K562 (cell line): Measurements from ENCODE around the gene TMEM158. TPM values are rescaled to one million over a fixed set of nuclear protein-coding genes. Genes with fewer than 3 reads are reported as not detected.

Source experiments
- ATAC-seq: fragments of 200-7000 bp; cut with Tn5 transposase; 3 replicates; pipeline ENCODE4 v1.9.1; 2020; ENCODE audit warnings: moderate library complexity
- BruUV-seq: library from RNA; stranded (reverse); fragments of 400-500 nt; replicated peaks from 2 replicates; lab custom pipeline; 2021; lab: Mats Ljungman, UMichigan
- CTCF ChIA-PET: fragments of 300-600 bp; formaldehyde crosslinking; extraction: SDS; loops from one replicate; lab custom pipeline; 2021; ENCODE audit warnings: low intra/inter-chr PET ratio; lab: Yijun Ruan, JAX
- POLR2A ChIA-PET: fragments of 300-600, 350-650 bp; sonication (Branson Sonifier 250); formaldehyde crosslinking; extraction: SDS; loops from one replicate; lab custom pipeline; 2021; ENCODE audit warnings: antibody characterized with exemption, inconsistent platforms; lab: Yijun Ruan, JAX
- DNase-seq, 4 experiments: peaks; one replicate each; pipeline versions ENCODE4 v3.0.0 to v3.0.0-alpha.2; 2011 to 2018; ENCODE audit warnings: low spot score in 3 of 4, mixed read lengths in 3 of 4; ENCODE audit errors: extremely low read depth in 1 of 4
- FAIRE-seq: peaks from 2 replicates; lab custom pipeline; 2011; peaks lifted over from hg19 to GRCh38; lab: Jason Lieb, UNC
- H2AFZ ChIP-seq: 2 replicates; pipeline ENCODE4 v1.6.0; 2011; ENCODE audit warnings: low read depth, low read length, control low read depth, inconsistent platforms
- H3K27ac ChIP-seq: fragments of 200-600 bp; 3 replicates; pipeline ENCODE4 v1.8.0; 2011; ENCODE audit warnings: low read depth, mild to moderate bottlenecking, control low read depth, inconsistent platforms, low read length, moderate library complexity, mixed read lengths; ENCODE audit errors: extremely low read depth
- H3K27me3 ChIP-seq, 2 experiments: fragments of 300-600 bp in 1 of 2; 2 replicates in 1 of 2; 3 replicates in 1 of 2; pipeline versions ENCODE4 v1.6.0 to v1.8.0; 2011; ENCODE audit warnings: inconsistent platforms in 2 of 2, low read length in 2 of 2, mild to moderate bottlenecking in 1 of 2, mixed read lengths in 1 of 2, moderate library complexity in 1 of 2; ENCODE audit not compliant: control insufficient read depth in 2 of 2, insufficient read depth in 2 of 2
- H3K36me3 ChIP-seq: fragments of 300-600 bp; 3 replicates; pipeline ENCODE4 v1.8.0; 2011; ENCODE audit warnings: mild to moderate bottlenecking, low read length, inconsistent platforms; ENCODE audit not compliant: control insufficient read depth, insufficient read depth
- H3K4me1 ChIP-seq, 2 experiments: fragments of 200-600 bp in 1 of 2; replicated peaks in 1 of 2; 2 replicates in 1 of 2; 3 replicates in 1 of 2; pipeline versions ENCODE4 v1.5.1 to v1.8.0; 2011; ENCODE audit warnings: inconsistent platforms in 2 of 2, low read length in 2 of 2, mild to moderate bottlenecking in 1 of 2, mixed read lengths in 1 of 2, moderate library complexity in 1 of 2; ENCODE audit not compliant: control insufficient read depth in 2 of 2, insufficient read depth in 2 of 2
- H3K4me2 ChIP-seq: 2 replicates; pipeline ENCODE4 v1.6.1; 2011; ENCODE audit warnings: low read length, control low read depth, inconsistent platforms, mixed read lengths; ENCODE audit not compliant: insufficient read depth
- H3K4me3 ChIP-seq: fragments of 200-600 bp; sonication (generic), shearing (Covaris generic); 2 replicates; pipeline ENCODE4 v1.5.1; 2016; ENCODE audit warnings: control low read depth, inconsistent platforms
- H3K79me2 ChIP-seq: fragments of 200-600 bp; 3 replicates; pipeline ENCODE4 v1.8.0; 2011; ENCODE audit warnings: low read length, inconsistent platforms; ENCODE audit not compliant: control insufficient read depth, insufficient read depth
- H3K9ac ChIP-seq, 2 experiments: 2 replicates each; pipeline versions ENCODE4 v1.6.0 to v1.6.1; 2011; ENCODE audit warnings: low read depth in 2 of 2, low read length in 2 of 2, control low read depth in 1 of 2, inconsistent platforms in 1 of 2, mild to moderate bottlenecking in 1 of 2, mixed read lengths in 1 of 2; ENCODE audit not compliant: insufficient read depth in 1 of 2
- H3K9me1 ChIP-seq: one replicate; pipeline ENCODE4 v1.6.0; 2011; ENCODE audit warnings: inconsistent platforms, mild to moderate bottlenecking, low read length, moderate library complexity; ENCODE audit not compliant: control insufficient read depth, insufficient read depth
- H3K9me3 ChIP-seq: replicated peaks from 2 replicates; pipeline ENCODE4 v1.5.1; 2011; ENCODE audit warnings: low read depth, low read length, inconsistent platforms; ENCODE audit not compliant: control insufficient read depth, insufficient read depth
- H4K20me1 ChIP-seq: replicated peaks from 2 replicates; pipeline ENCODE4 v1.6.1; 2011; ENCODE audit warnings: low read length, inconsistent platforms, mixed read lengths; ENCODE audit not compliant: control insufficient read depth, insufficient read depth
- BCOR ChIP-seq: fragments of 450-650 bp; IDR thresholded peaks from 2 replicates; pipeline ENCODE4 v1.6.1; 2016
- CEBPB ChIP-seq: fragments of 450-650 bp; IDR thresholded peaks from 2 replicates; pipeline ENCODE4 v1.6.1; 2016; ENCODE audit warnings: missing genetic modification characterization, missing compliant biosample characterization
- CREBBP ChIP-seq: IDR thresholded peaks from one replicate; pipeline ENCODE4 v1.6.1; 2012; ENCODE audit warnings: low read depth, mild to moderate bottlenecking, control low read depth, inconsistent platforms, low read length
- FOXJ3 ChIP-seq: sonication (generic); formaldehyde crosslinking; IDR thresholded peaks from 2 replicates; pipeline ENCODE4 v1.4.0; 2020; ENCODE audit warnings: mild to moderate bottlenecking, missing genetic modification reagents
- HMG20B ChIP-seq: fragments of 250-450 bp; sonication (Bioruptor Pico); IDR thresholded peaks from 2 replicates; pipeline ENCODE4 v1.5.0; 2021; ENCODE audit warnings: mild to moderate bottlenecking
- HNRNPH1 ChIP-seq: fragments of 200-400 bp; formaldehyde crosslinking; optimal IDR thresholded peaks from 2 replicates; pipeline ENCODE3; 2017; ENCODE audit warnings: low read depth, mild to moderate bottlenecking, low read length, moderate library complexity
- KAT7 ChIP-seq: sonication (generic); formaldehyde crosslinking; IDR thresholded peaks from 2 replicates; pipeline ENCODE4 v1.8.0; 2022; ENCODE audit warnings: missing genetic modification reagents, mild to moderate bottlenecking, borderline replicate concordance
- LCOR ChIP-seq: sonication (generic); formaldehyde crosslinking; IDR thresholded peaks from 2 replicates; pipeline ENCODE4 v1.8.0; 2022; ENCODE audit warnings: mild to moderate bottlenecking, missing genetic modification reagents
- NCOA4 ChIP-seq: fragments of 450-650 bp; IDR thresholded peaks from 2 replicates; pipeline ENCODE4 v1.6.1; 2018; ENCODE audit warnings: mild to moderate bottlenecking; ENCODE audit not compliant: partially characterized antibody
- NR1H2 ChIP-seq: sonication (generic); formaldehyde crosslinking; IDR thresholded peaks from 2 replicates; pipeline ENCODE4 v1.4.0; 2020; ENCODE audit warnings: mild to moderate bottlenecking, missing genetic modification reagents
- PCBP2 ChIP-seq: fragments of 200-400 bp; formaldehyde crosslinking; IDR thresholded peaks from 2 replicates; pipeline ENCODE4 v1.6.1; 2018; ENCODE audit warnings: low read length, low read depth, mild to moderate bottlenecking, moderate library complexity; ENCODE audit not compliant: poor library complexity, severe bottlenecking
- RBFOX2 ChIP-seq: fragments of 200-400 bp; formaldehyde crosslinking; IDR thresholded peaks from 2 replicates; pipeline ENCODE4 v1.6.1; 2017; ENCODE audit warnings: low read depth, mild to moderate bottlenecking, low read length, moderate library complexity
- RFX1 ChIP-seq: fragments of 450-650 bp; IDR thresholded peaks from 2 replicates; pipeline ENCODE4 v1.6.1; 2016; ENCODE audit warnings: mild to moderate bottlenecking, moderate library complexity
- SMARCE1 ChIP-seq: fragments of 450-650 bp; IDR thresholded peaks from 2 replicates; pipeline ENCODE4 v1.7.1; 2016; ENCODE audit warnings: mild to moderate bottlenecking
- TAF15 ChIP-seq: fragments of 200-400 bp; formaldehyde crosslinking; IDR thresholded peaks from 2 replicates; pipeline ENCODE4 v1.6.1; 2017; ENCODE audit warnings: mild to moderate bottlenecking, low read depth, low read length, moderate library complexity
- ZC3H8 ChIP-seq: fragments of 450-650 bp; IDR thresholded peaks from 2 replicates; pipeline ENCODE4 v1.6.1; 2017
- ZFPM2 ChIP-seq: fragments of 250-450 bp; sonication (Bioruptor Pico); IDR thresholded peaks from 2 replicates; pipeline ENCODE4 v1.5.1; 2022; ENCODE audit warnings: mild to moderate bottlenecking
- ZNF12 ChIP-seq: sonication (generic); formaldehyde crosslinking; IDR thresholded peaks from 2 replicates; pipeline ENCODE4 v1.4.0; 2020; ENCODE audit warnings: mild to moderate bottlenecking, missing genetic modification reagents
- ZNF311 ChIP-seq: fragments of 250-450 bp; sonication (Bioruptor Pico); IDR thresholded peaks from 2 replicates; pipeline ENCODE4 v1.4.0; 2020; ENCODE audit warnings: mild to moderate bottlenecking, moderate library complexity
- ZNF561 ChIP-seq: fragments of 450-650 bp; formaldehyde crosslinking; conservative IDR thresholded peaks from 2 replicates; pipeline ENCODE4 v1.4.0; 2020; ENCODE audit warnings: mild to moderate bottlenecking, moderate library complexity
- WGBS: fragments of 100-300 bp; shearing (Covaris generic); methylation state at CpG from one replicate; pipeline ENCODE4 v1.1.6; 2016; ENCODE audit warnings: low coverage, mixed read lengths; ENCODE audit not compliant: insufficient coverage; ENCODE audit errors: missing lambda C conversion rate; 5-methylcytosine and 5-hydroxymethylcytosine counted together
- in situ Hi-C: fragments of 300-500 bp; cut with MboI; formaldehyde crosslinking; loops from 4 replicates; pipeline ENCODE4 v1.15.0; 2018; ENCODE audit warnings: inconsistent platforms, mixed read lengths
- intact Hi-C: fragments of 100-400 bp; cut with micrococcal nuclease; formaldehyde crosslinking; loops from 2 replicates; pipeline ENCODE4 v1.14.2; 2022
- polyA plus RNA-seq, 8 experiments: library from polyadenylated mRNA; depleted of rRNA in 4 of 8; stranded (reverse) in 5 of 8; unstranded in 3 of 8; fragments of >200 nt; fragmentation: Nextera tagmentation in 2 of 8; fragmentation: Illumina TruSeq in 1 of 8; extraction: Ambion mirVana in 2 of 8; extraction: Trizol in 1 of 8; gene quantifications; 2 replicates each; pipeline versions ENCODE4 v1.2.1 to v1.2.3, GENCODE V29; 2011 to 2014; ENCODE audit warnings: inconsistent platforms in 1 of 8, missing spikeins in 1 of 8
- total RNA-seq, 7 experiments: library from RNA; depleted of rRNA in 6 of 7; stranded (reverse); fragments of >200 nt in 6 of 7; fragmentation: Illumina TruSeq in 2 of 7; extraction: Trizol in 2 of 7; gene quantifications; 2 replicates each; pipeline versions ENCODE4 v1.2.1 to v1.2.3, GENCODE V29; 2011 to 2021; ENCODE audit warnings: low replicate concordance in 1 of 7
- TF ChIP-seq, protein P1 (sequence below): fragments of 450-650 bp; IDR thresholded peaks from 2 replicates; pipeline ENCODE4 v1.6.1; 2017; ENCODE audit warnings: antibody characterized with exemption
- TF ChIP-seq, protein P2 (sequence below): fragments of 450-650 bp; formaldehyde crosslinking; IDR thresholded peaks from 2 replicates; pipeline ENCODE4 v1.4.0; 2022; ENCODE audit warnings: missing genetic modification characterization

TMEM158 gene
- total and polyA plus RNA-seq, 9 of the 15 experiments (the other 6 are each of a cell fraction or from before 2014, with no cell fraction given): 2.2 to 46.5 (median 8.4) TPM

DNA sequence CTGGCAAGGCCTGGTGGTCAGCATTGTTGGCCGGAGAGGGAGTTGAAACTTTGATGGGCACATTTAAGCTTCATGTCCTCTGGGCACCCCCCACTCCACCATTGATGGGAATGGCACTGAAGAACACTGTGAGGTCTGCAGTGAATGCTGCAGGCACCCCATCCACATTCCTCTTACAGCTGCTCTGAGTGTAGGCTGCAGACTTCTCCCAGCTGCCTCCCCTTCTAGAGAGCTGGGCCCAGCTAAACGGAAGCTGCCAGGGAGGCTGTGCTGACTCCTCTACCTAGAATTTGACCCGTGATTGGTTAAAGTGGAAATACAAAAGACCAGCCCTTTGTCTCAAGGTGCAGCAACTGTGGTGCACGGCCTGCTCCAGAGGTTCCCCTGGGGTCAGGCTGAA is 10.6 kb downstream of the TMEM158 start (continued):
- TF ChIP-seq, protein P1, sequence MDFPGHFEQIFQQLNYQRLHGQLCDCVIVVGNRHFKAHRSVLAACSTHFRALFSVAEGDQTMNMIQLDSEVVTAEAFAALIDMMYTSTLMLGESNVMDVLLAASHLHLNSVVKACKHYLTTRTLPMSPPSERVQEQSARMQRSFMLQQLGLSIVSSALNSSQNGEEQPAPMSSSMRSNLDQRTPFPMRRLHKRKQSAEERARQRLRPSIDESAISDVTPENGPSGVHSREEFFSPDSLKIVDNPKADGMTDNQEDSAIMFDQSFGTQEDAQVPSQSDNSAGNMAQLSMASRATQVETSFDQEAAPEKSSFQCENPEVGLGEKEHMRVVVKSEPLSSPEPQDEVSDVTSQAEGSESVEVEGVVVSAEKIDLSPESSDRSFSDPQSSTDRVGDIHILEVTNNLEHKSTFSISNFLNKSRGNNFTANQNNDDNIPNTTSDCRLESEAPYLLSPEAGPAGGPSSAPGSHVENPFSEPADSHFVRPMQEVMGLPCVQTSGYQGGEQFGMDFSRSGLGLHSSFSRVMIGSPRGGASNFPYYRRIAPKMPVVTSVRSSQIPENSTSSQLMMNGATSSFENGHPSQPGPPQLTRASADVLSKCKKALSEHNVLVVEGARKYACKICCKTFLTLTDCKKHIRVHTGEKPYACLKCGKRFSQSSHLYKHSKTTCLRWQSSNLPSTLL: no peak
- no peak for TF ChIP-seq NR1H2 (CRISPR knock-in tag)
- no peak for TF ChIP-seq CREBBP
- TF ChIP-seq PCBP2: no peak
- no peak for TF ChIP-seq ZNF12 (CRISPR knock-in tag)
- TF ChIP-seq NCOA4: no peak
- TF ChIP-seq, all 486 proteins: peak for 0

DNA sequence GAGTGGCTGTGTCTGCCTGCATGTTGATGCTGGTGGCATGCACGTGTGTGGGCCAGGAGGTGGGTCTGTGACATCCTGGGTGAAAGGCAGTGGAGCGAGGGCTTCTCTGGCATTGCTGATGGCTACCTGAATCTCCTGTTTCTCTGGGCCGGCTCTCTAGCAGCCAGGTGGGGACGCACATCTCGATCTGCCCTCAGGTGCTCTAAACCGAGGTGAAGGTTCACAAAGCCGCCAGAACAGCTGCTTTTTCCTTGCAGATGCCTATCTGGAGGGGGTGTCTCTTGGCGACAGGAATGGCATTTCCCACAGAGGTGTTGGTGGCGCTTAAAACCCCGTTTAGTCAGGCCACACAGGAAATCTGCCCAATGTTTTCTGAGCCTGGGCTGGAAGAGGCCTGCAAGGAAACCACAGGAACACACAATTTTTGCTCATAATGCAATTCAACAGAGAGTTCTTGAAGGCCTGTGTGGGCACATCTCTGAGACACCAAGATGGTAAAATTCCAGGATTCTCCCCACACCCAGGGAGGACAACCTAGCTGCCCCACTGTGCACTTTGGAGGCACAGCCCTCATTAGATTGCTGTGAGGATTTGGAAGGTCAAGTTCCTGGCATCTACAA is 11.9 kb downstream of the TMEM158 start:
- in situ Hi-C loops: no loop called here
- BruUV-seq: no TSS peak
- no peak for TF ChIP-seq LCOR (CRISPR knock-in tag)
- no peak for TF ChIP-seq ZNF311 (CRISPR knock-in tag)
- TF ChIP-seq SMARCE1: no peak
- TF ChIP-seq RBFOX2: no peak
- TF ChIP-seq HMG20B (CRISPR knock-in tag): no peak
- TF ChIP-seq HNRNPH1: no peak
- TF ChIP-seq ZC3H8: no peak
- no peak for TF ChIP-seq ZNF561 (CRISPR knock-in tag)
- no peak for TF ChIP-seq BCOR
- no peak for TF ChIP-seq TAF15
- no peak for TF ChIP-seq FOXJ3 (CRISPR knock-in tag)
- TF ChIP-seq ZFPM2 (CRISPR knock-in tag): no peak
- no peak for TF ChIP-seq CEBPB (tag)
- TF ChIP-seq, protein P2, sequence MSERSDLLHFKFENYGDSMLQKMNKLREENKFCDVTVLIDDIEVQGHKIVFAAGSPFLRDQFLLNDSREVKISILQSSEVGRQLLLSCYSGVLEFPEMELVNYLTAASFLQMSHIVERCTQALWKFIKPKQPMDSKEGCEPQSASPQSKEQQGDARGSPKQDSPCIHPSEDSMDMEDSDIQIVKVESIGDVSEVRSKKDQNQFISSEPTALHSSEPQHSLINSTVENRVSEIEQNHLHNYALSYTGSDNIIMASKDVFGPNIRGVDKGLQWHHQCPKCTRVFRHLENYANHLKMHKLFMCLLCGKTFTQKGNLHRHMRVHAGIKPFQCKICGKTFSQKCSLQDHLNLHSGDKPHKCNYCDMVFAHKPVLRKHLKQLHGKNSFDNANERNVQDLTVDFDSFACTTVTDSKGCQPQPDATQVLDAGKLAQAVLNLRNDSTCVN (CRISPR knock-in tag): no peak
- no peak for TF ChIP-seq RFX1
- no peak for TF ChIP-seq KAT7 (CRISPR knock-in tag)

More for the DNA sequence above, 11.9 kb downstream of the TMEM158 start:
- DNase-seq (no peak), FAIRE-seq (no peak), ATAC-seq (no peak)
- Histone ChIP-seq H3K27ac (no peak overlapping the region), H3K4me1 (peaks cover 8 to 18% of the 10 kb centered on the region in 2 experiments; a peak in 3 of 5 replicates), H3K27me3 (no peaks in the 10 kb centered on the region), H2AFZ (no peak overlapping the region), H3K79me2 (no peaks in the 10 kb centered on the region), H4K20me1 (0 out of 2 replicates have a peak, but pooled peaks cover 3% of the 10 kb centered on the region), H3K9me3 (no peaks in the 10 kb centered on the region), H3K9me1 (no peaks in the 10 kb centered on the region), H3K4me3 (no peak overlapping the region), H3K36me3 (no peaks in the 10 kb centered on the region), H3K9ac (no peak overlapping the region), H3K4me2 (no peak overlapping the region)
- WGBS: 36% methylated on average over 10 of the region's 10 CpGs
- intact Hi-C loops: no loop called here
- ChIA-PET CTCF (interaction anchor here (5.5 kb wide), 1 partner anchor 175 kb away, joined by 94 read pairs; no protein-coding TSS in a partner anchor), POLR2A (interaction anchor here (0.9 kb wide), 1 partner anchor 10 kb away, joined by 3 read pairs; no protein-coding TSS in a partner anchor)
